Measurements from ENCODE around the gene MYO1G. TPM values are rescaled to one million over a fixed set of nuclear protein-coding genes. Genes with fewer than 3 reads are reported as not detected.

MYO1G gene
- total RNA-seq, 1 experiment from 2014 or later: 0.41 TPM

- ChIA-PET POLR2A (interaction anchor here (0.5 kb wide), 1 partner anchor 119 kb away, joined by 4 read pairs; no protein-coding TSS in a partner anchor), CTCF (no interaction called here)
- no peak overlapping the region for H3K4me3 ChIP-seq (ENCODE audit: low read depth in 2 of 2, low read length in 2 of 2)
- intact Hi-C loops (cut with micrococcal nuclease; ENCODE audit: unreplicated experiment): no loop called here
- DNase-seq (ENCODE audit: low read depth, low spot score) (no peak), ATAC-seq (no peak)
- H3K36me3 ChIP-seq (ENCODE audit: control insufficient read depth, insufficient read depth, low read length): peaks cover 23% of the 10 kb centered on the region
- in situ Hi-C loops (cut with HindIII; ENCODE audit: low pct_unique_long_range_greater_than_20kb, low sequenced_read_pairs): no loop called here
- H3K9me3 ChIP-seq (ENCODE audit: control insufficient read depth, insufficient read depth, low read depth, low read length): no peaks in the 10 kb centered on the region
- peaks cover 26% of the 10 kb centered on the region for H3K4me1 ChIP-seq (ENCODE audit: control insufficient read depth, insufficient read depth, low read length)
- no peak overlapping the region for H3K27ac ChIP-seq (ENCODE audit: low read length)
- TF ChIP-seq POLR2AphosphoS5 (IDR thresholded peaks at IDR 0.05; ENCODE audit: low read depth, low read length) (no peak), SIN3A (IDR thresholded peaks at IDR 0.05; ENCODE audit: borderline replicate concordance, insufficient read depth, low read depth, low read length) (no peak)
- no TSS peak for BruUV-seq (replicated peaks)
- H3K27me3 ChIP-seq (ENCODE audit: control insufficient read depth, insufficient read depth, low read length): no peaks in the 10 kb centered on the region
Measured at GRCh38 chr7:44988701-44989100, 9.9 kb upstream of the MYO1G start.

DNA sequence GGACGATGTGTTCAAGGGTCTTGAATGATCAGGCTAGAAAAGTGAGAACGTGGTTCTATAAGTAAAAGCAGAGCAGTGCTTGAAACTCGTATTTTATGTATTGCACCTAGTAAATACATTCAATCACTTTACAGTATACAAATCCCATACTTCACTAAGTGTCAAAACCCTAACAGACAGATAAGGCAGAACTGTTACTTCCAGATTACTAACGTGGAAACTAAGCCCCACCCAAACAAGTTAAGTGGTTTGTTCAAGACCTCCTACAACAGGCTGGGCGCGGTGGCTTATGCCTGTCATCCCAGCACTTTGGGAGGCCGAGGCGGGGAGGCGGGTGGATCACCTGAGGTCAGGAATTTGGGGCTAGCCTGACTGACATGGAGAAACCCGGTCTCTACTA, 9.2 kb upstream of the MYO1G start:
- intact Hi-C loops (cut with micrococcal nuclease; ENCODE audit: unreplicated experiment): no loop called here
- Histone ChIP-seq H3K9me3 (ENCODE audit: control insufficient read depth, insufficient read depth, low read depth, low read length) (no peaks in the 10 kb centered on the region), H3K27me3 (ENCODE audit: control insufficient read depth, insufficient read depth, low read length) (no peaks in the 10 kb centered on the region), H3K27ac (ENCODE audit: low read length) (peak overlapping the region; percentile 96; the same call in 1 of the 2 replicates), H3K4me1 (ENCODE audit: control insufficient read depth, insufficient read depth, low read length) (peaks cover 27% of the 10 kb centered on the region), H3K36me3 (ENCODE audit: control insufficient read depth, insufficient read depth, low read length) (peaks cover 30% of the 10 kb centered on the region), H3K4me3 (ENCODE audit: low read depth in 2 of 2, low read length in 2 of 2) (no peak overlapping the region)
- in situ Hi-C loops (cut with HindIII; ENCODE audit: low pct_unique_long_range_greater_than_20kb, low sequenced_read_pairs): no loop called here
- no peak for ATAC-seq
- DNase-seq (ENCODE audit: low read depth, low spot score): no peak
- POLR2A ChIA-PET: interaction anchor here (0.7 kb wide), 1 partner anchor 107 kb away, joined by 5 read pairs; no protein-coding TSS in a partner anchor
- no TSS peak for BruUV-seq (replicated peaks)
- CTCF ChIA-PET: interaction anchor here (0.6 kb wide), 1 partner anchor 9 kb away, joined by 5 read pairs; no protein-coding TSS in a partner anchor
- no peak for TF ChIP-seq TCF7L2 (IDR thresholded peaks at IDR 0.05; ENCODE audit: low read depth, low read length)
- no peak for TF ChIP-seq SIN3A (IDR thresholded peaks at IDR 0.05; ENCODE audit: borderline replicate concordance, insufficient read depth, low read depth, low read length)
- no peak for TF ChIP-seq POLR2AphosphoS5 (IDR thresholded peaks at IDR 0.05; ENCODE audit: low read depth, low read length)
- no peak for TF ChIP-seq REST (IDR thresholded peaks at IDR 0.05; ENCODE audit: insufficient read depth in 1 of 2, low read depth in 2 of 2, low read length in 1 of 2)
- TF ChIP-seq CTCF (IDR thresholded peaks at IDR 0.05): no peak

DNA sequence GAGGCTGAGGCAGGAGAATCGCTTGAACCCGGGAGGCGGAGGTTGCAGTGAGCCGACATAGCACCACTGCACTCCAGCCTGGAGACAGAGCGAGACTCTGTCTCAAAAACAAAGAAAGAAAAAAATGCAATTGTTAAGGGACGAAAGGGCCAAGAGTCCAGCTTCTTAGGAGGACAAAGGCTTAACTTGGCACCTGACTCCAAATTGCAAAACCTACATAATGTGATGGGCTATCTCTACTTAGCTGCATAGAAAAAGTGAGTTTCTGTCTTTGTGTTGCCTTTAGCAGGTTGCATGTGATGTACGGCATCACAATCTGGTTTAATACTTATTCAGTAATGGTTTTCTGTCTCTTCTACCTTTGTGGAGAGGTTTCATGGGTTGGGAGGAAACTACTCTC, 8.6 kb upstream of the MYO1G start:
- H3K36me3 ChIP-seq (ENCODE audit: control insufficient read depth, insufficient read depth, low read length): peaks cover 35% of the 10 kb centered on the region
- intact Hi-C loops (cut with micrococcal nuclease; ENCODE audit: unreplicated experiment): no loop called here
- TF ChIP-seq SIN3A (IDR thresholded peaks at IDR 0.05; ENCODE audit: borderline replicate concordance, insufficient read depth, low read depth, low read length) (no peak), REST (IDR thresholded peaks at IDR 0.05; ENCODE audit: insufficient read depth in 1 of 2, low read depth in 2 of 2, low read length in 1 of 2) (no peak), TCF7L2 (IDR thresholded peaks at IDR 0.05; ENCODE audit: low read depth, low read length) (no peak), POLR2AphosphoS5 (IDR thresholded peaks at IDR 0.05; ENCODE audit: low read depth, low read length) (no peak), CTCF (IDR thresholded peaks at IDR 0.05) (no peak)
- in situ Hi-C loops (cut with HindIII; ENCODE audit: low pct_unique_long_range_greater_than_20kb, low sequenced_read_pairs): no loop called here
- CTCF ChIA-PET: interaction anchor here (0.6 kb wide), 1 partner anchor 9 kb away, joined by 5 read pairs; no protein-coding TSS in a partner anchor
- POLR2A ChIA-PET: interaction anchor here (0.7 kb wide), 1 partner anchor 108 kb away, joined by 5 read pairs; no protein-coding TSS in a partner anchor
- no peaks in the 10 kb centered on the region for H3K27me3 ChIP-seq (ENCODE audit: control insufficient read depth, insufficient read depth, low read length)
- H3K4me1 ChIP-seq (ENCODE audit: control insufficient read depth, insufficient read depth, low read length): peaks cover 27% of the 10 kb centered on the region
- no peaks in the 10 kb centered on the region for H3K9me3 ChIP-seq (ENCODE audit: control insufficient read depth, insufficient read depth, low read depth, low read length)
- ATAC-seq (no peak), DNase-seq (ENCODE audit: low read depth, low spot score) (no peak)
- peak overlapping the region; percentile 82 to 84 for H3K4me3 ChIP-seq (ENCODE audit: low read depth in 2 of 2, low read length in 2 of 2)
- BruUV-seq (replicated peaks): no TSS peak
- peak overlapping the region; percentile 96 for H3K27ac ChIP-seq (ENCODE audit: low read length)
